GM18502 (cell line): ENCODE results near the gene KRT10.
"Not testable (repeated sequence)": the region's sequence is repeated elsewhere in the genome, so short reads cannot be mapped to it uniquely, and the experiment has no call there.

Source experiments
- ATAC-seq: cut with Tn5 transposase; IDR thresholded peaks from one replicate; pipeline ENCODE4 v1.9.1; 2021; ENCODE audit warnings: mild to moderate bottlenecking; ENCODE audit not compliant: unreplicated experiment, poor library complexity

The KRT10 gene

GRCh38 chr17:40822132-40822812 is at the start of gene KRT10:
TSS of gene KRT10 (minus strand) at chr17:40822614. CDS start at chr17:40822585, 29 bp downstream.
- no peak for ATAC-seq

GRCh38 chr17:40871316-40871715 is 48.9 kb upstream of the KRT10 start:
- ATAC-seq = no peak

GRCh38 chr17:40870136-40870535 is 47.7 kb upstream of the KRT10 start:
- no peak for ATAC-seq

- no peak for ATAC-seq
Observed at GRCh38 chr17:40866838-40867237, 44.4 kb upstream of the KRT10 start, which contains the start of gene KRT12. TSS of gene KRT12 (minus strand) at chr17:40867223. CDS start at chr17:40867186, 37 bp downstream.

GRCh38 chr17:40864661-40865390 is 42.4 kb upstream of the KRT10 start:
- no peak for ATAC-seq

- ATAC-seq = no peak
Observed at GRCh38 chr17:40862985-40863733, 40.7 kb upstream of the KRT10 start.

GRCh38 chr17:40859536-40859935 is 37.1 kb upstream of the KRT10 start:
- no peak for ATAC-seq

GRCh38 chr17:40858667-40859066 is 36.3 kb upstream of the KRT10 start:
- ATAC-seq = not testable (repeated sequence)

GRCh38 chr17:40857535-40857934 is 35.1 kb upstream of the KRT10 start:
- no peak for ATAC-seq

GRCh38 chr17:40854175-40854814 is 31.9 kb upstream of the KRT10 start:
- ATAC-seq = no peak

- no peak for ATAC-seq
Observed at GRCh38 chr17:40852364-40852763, 29.9 kb upstream of the KRT10 start.

GRCh38 chr17:40850293-40850972 is 28.0 kb upstream of the KRT10 start:
- ATAC-seq = no peak

- ATAC-seq = no peak
Observed at GRCh38 chr17:40849723-40850122, 27.3 kb upstream of the KRT10 start.

GRCh38 chr17:40848583-40849235 is 26.3 kb upstream of the KRT10 start:
- ATAC-seq = no peak

GRCh38 chr17:40846515-40847144 is 24.2 kb upstream of the KRT10 start:
- no peak for ATAC-seq

GRCh38 chr17:40844671-40845107 is 22.3 kb upstream of the KRT10 start:
- ATAC-seq = no peak

- ATAC-seq = no peak
Observed at GRCh38 chr17:40843242-40843641, 20.8 kb upstream of the KRT10 start.

GRCh38 chr17:40841246-40841645 is 18.8 kb upstream of the KRT10 start:
- ATAC-seq = no peak

- no peak for ATAC-seq
Observed at GRCh38 chr17:40839194-40839593, 16.8 kb upstream of the KRT10 start.
